ENCODE results near the gene PNLIPRP2.

PNLIPRP2 gene

DNA sequence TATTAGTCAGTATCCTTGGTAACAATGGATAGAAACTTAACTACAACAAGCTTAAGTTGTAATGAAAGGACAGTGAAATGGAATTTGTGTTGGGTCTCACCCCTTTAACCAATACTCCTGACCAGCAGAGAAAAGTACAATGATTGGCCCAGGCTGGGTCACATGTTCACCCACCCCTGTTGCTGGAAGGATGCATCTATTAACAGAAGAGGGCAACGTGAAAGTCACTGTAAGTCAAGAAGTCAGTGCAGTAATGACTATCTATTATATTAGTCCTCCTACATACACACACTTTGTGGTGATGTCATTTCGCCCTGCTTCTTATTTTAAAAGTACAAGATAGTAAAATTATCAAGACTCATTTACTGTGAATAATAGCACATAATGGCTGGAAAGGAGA, 16.2 kb downstream of the PNLIPRP2 start:
- intact Hi-C loops (cut with DNase I), result no loop called here
- DNase-seq, result peak in 26 of 42 donors; percentile 5 to 68 (median 23)

DNA sequence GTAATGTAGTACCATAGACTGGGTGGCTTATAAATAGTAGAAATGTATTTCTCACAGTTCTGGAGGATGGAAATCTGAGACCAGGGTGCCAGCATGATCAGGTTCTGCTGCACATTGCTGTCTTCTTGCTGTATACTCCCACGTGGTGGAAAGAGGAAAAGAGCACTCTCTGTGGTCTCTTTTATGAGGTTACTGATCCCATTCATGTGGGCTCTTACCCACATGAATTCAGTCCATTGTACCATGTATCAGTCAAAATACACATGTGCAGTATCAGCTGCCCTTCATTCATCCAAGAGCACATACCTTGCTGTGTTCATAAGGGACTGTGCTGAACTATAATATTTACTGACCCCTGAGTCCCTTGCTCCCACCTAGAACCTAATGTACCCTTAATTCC, 17.1 kb downstream of the PNLIPRP2 start:
- no peak for DNase-seq
- intact Hi-C loops (cut with DNase I), result no loop called here

DNA sequence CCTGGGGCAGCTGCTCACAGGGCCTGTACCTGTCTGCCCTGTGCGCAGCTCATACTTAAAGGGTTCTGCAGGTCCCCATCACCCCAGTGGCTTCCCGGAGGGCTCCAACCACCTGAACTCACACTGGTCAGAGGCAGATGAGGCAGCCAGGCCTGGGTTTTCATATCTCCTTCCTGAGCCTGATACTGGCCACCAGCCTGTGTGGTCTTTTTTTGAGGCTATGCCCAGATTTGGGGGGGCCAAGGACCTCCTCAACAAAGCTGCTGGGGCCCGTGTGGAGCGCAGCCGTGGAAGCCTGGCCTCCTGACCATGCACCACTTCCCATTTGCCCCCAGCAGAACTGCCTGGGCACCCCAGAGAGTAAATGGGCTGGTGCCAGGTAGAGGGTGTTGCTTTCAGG, 25.7 kb downstream of the PNLIPRP2 start:
- DNase-seq, result no peak
- intact Hi-C loops (cut with DNase I), result no loop called here

DNA sequence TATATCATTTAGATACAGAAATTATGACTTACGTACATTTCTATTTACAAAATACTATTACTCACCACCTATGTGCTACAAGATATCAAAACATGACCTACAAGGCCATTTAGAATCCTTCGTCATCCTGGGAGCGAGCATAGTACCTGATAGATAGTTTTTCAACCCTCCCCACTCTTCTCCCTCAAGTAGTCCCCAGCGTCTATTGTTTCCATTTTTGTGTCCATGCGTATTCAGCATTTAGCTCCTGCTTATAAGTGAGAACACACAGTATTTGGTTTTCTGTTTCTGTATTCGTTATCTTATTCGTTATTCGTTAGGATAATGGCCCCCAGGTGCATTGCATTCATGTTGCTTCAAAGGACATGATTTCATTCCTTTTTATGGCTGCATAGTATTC, 28.1 kb downstream of the PNLIPRP2 start:
- intact Hi-C loops (cut with DNase I), result no loop called here

DNA sequence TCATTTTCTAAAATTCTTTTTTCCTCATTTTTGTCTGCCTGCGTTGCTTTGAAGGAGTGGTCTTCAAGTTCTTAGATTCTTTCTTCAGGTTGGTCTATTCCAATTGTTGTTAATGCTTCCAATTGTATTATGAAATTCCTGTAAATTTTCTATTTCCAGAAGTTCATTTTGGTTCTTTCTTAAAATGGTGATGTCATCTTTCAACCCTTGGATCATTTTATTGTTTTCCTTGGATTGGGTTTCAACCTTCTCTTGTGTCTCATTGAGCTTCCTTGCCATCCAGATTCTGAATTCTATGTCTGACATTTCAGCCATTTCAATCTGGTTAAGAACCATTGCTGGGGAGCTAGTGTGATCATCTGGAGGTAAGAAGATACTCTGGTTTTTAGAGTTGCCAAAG, 33.1 kb downstream of the PNLIPRP2 start:
- intact Hi-C loops (cut with DNase I), result no loop called here
- no peak for DNase-seq

More for the DNA sequence above, 28.1 kb downstream of the PNLIPRP2 start:
- DNase-seq, result no peak

DNA sequence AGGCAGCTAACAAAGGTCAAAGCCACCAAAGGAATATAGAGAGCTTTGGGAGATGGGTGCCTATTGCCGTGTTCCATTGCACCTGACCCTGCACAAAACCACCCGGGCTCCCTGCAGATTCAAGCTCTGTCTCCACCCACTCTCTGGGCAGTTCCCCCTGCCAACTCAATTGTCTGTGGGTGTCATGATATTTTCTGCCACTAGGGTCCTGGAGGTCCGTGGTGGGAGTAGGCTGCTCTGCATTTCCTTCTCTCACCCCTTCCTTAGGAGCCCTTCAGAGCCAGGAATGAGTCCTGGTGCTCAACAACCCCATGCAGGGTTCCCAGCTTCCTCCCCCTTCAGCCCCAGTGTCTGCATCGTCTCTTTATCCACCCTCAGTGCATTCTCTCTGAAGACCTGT, 34.1 kb downstream of the PNLIPRP2 start:
- no peak for DNase-seq

DNA sequence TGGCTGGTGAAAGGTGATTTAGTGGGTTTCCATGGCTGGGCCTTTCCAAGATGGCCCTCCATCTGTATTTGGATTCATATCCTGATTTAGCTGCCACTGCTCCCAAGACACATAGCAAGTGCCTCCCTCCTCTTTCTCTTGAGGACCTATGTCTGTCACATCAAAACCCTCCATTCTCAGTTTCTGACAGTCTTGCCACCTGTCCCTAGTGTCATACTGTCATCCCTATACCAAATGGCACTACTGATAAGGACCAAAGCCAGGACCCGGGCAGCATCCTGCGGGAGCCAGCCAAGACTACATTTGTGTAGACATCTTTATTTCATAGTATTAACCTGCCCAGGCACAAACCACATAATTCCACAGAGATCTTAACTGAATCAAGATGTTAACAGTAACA, 34.8 kb downstream of the PNLIPRP2 start:
- intact Hi-C loops (cut with DNase I), result no loop called here
- DNase-seq, result no peak

More for the DNA sequence above, 34.1 kb downstream of the PNLIPRP2 start:
- intact Hi-C loops (cut with DNase I), result no loop called here

DNA sequence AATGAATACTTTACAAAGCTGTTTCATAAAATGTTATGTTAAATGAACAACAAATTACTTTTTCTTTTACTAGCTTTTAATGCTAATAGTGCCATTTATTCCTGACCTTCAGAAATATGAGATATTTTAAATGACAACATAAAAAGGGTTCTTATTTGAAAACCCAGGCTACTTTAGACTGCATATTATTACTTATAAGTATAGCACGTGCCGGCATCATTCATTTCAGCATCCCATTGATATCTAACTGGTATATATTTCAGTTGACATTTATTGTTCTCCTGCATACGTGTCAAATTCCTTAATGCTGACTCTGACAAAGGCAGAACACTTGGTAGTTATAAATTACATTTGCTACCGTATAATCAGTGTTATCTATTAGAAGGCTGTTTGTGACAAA, 35.3 kb downstream of the PNLIPRP2 start:
- intact Hi-C loops (cut with DNase I), result no loop called here

DNA sequence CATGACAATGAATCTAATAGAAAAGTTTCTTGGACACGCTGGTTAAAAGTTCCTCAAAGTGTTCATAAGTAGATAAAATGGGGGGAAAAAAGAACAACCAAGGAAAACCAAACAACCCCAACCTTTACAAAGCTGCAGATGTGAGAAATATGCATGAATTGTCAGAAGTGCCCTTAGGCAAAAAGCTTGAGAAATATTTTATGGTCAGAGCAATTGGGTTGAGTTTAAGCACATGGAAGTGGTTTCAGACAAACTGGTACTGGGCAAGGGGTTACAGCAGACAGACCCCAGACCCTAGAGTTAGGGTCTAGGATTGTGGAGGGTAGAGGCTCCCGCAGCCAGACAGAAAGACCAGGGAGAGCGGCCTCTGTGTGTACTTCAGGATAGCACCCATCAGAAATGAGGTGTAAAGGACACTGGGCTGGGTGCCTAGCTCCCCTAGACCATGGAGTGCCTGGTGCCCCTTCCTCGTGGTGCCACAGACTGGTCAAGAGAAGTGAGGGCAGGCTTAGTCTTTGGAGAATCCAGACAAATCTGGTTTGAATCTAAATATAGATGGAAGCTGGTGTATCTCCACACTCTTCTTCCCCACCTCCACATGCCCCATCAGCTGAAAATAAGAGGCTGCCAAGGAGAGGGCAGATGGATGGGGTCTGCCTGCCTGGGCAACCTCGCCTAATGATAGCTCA, 37.3 kb downstream of the PNLIPRP2 start:
- DNase-seq, result no peak
- intact Hi-C loops (cut with DNase I), result no loop called here

More for the DNA sequence above, 35.3 kb downstream of the PNLIPRP2 start:
- DNase-seq, result no peak

DNA sequence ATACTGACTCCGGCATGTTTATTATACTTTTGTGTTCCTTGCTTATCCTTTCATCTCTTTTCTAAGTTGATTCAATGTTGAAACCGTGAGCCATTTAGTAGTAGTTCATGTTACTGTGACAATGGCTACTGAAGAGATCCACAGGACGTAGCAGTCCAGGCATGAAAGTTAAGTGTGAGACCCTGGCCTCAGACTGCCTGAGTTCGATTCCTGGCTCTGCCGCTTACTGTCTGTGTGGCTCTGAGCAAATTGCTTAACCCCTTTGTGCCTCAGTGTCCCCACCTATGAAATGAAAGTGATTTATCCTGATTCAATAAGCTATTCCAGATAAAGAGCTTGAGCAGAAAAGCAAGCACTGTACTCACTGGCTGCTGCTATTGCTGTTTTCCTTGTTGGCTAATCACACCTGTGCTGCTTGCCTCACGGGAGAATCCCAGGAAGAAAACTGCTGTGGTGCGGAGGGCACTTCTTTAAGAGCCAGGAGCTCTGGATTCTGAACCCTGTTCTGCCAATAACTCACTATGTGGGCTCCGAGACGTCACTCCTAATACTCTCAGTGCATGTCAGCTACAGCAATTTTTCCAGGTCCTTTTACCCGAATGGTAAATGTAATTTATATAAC, 38.4 kb downstream of the PNLIPRP2 start:
- intact Hi-C loops (cut with DNase I), result no loop called here
- no peak for DNase-seq

DNA sequence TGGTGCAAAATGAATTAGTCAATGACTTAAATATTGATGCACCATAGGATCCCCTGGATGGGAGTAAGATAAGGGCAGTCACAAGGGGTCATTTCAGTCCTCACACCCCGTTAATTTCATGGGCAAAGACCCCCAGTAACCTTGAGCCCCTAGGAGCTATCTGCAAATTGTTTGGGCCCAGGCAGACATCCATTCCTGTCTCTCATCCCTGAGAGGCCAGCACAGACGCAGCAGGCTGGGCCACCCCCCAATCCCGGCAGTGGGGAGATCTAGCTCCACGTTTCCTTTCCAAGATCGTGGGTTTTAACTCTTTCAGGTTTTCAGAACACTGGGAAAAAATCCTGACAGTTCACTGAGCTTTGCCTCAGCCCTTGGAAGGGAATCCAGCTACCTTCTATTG, 40.1 kb downstream of the PNLIPRP2 start:
- intact Hi-C loops (cut with DNase I), result no loop called here
- no peak for DNase-seq

DNA sequence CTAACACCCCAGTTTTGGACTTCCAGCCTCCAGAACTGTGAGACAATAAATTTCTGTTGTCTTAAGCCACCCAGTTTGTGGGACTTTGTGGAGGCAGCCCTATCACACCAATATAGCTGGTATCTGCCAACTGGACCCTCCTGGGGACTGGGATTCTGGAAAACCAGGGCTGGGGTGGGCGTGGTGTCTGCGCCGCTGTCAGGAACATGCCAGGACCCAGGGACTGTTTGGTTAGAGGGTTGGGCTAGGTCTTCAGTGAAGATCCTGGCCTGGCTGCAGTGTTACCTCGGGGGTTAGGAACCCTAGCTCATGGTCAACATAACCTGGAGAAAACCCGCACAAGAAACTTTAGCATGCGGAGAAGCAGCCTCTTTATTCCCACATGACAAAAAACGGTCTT, 42.6 kb downstream of the PNLIPRP2 start:
- intact Hi-C loops (cut with DNase I), result no loop called here
- peak in 1 of 42 donors; percentile 33 for DNase-seq

DNA sequence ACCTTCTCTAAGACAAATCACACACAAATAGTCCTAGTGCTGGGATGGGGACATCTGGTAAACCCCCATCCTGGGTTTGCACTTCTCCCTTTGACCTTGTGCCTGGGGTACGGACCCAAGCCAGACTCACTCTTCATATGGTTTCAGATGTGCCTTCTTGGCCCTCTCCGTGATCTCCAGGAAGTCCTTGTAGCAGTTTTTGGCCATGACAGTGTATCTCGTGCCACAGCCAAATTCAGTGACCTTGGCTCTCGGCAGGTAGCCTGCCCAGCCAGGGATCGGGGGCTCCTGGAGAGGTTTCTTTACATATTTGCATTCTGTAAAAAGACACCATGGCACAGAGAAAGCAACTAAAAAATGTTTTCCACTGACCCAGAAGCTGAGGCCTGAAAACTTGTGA, 43.9 kb downstream of the PNLIPRP2 start:
- intact Hi-C loops (cut with DNase I), result no loop called here
- DNase-seq, result peak in 2 of 42 donors; percentile 16 to 29

DNA sequence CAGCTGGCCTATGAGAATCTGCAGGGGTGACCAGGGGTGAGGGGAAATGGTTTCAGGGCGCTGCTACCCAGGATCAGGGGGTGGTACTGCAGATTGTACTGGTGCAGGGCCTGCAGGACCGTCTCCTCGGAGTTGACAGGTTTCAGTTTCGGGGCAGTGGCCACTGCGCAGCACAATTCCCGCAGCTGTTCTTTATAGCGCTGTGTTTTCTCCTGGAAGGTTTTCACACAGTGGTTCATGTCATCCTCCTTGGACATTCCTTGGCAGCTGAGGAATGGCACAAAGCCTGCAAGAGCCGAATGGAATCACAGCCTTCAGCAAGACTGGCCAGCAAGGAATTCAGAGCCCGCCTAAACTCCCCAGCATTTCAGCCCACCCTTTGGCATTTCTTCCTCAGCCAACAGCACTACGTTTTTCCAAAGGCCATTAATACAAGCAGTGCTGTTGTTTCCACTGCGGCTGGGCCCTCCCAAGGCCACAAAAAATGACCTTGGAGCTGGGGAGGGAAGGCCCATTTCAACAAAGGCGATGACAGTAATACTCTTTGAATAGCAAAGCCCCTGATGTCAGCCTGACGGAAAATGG, 44.9 kb downstream of the PNLIPRP2 start:
- DNase-seq, result peak in 5 of 42 donors; percentile 12 to 44 (median 23)
- intact Hi-C loops (cut with DNase I), result no loop called here

DNA sequence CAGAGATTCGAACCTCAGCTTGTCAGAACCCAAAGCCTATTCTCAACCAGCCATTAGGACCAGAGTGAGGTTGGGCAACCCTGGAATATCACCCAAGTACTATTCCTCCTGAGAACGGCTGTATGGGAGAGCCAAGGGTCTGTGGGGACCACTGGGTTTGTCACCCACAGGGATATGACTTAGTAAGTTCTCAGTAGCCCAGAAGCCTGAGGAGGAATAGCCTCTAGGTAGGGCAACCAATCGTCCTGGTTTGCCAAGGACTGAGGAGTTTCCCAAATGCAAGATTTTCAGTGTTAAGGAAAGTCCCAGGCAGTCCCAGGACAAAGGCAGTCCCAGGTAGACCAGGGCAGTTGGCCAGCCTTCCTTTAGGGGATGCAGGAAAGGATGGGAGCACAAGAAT, 46.7 kb downstream of the PNLIPRP2 start:
- DNase-seq, result peak in 2 of 42 donors; percentile 12 to 16
- intact Hi-C loops (cut with DNase I), result no loop called here

DNA sequence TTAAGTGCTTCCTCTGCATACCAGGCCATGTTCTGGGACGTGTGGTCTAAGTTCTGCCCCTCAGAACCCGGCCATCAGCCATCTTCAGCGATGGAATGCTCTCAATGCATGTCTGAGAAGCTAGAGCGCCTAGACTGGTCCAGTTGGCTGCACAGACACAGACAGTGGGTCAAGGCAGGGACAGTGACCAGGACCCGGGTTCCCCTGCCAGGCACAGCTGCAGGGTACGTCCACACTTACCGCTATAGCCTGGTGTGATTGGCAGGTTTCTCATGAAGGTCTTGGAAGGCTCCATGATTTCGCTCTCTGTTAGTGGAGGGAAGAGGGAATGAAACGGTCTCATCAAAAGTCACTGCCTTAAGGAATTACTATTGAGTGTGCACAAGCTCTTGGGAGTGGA, 47.3 kb downstream of the PNLIPRP2 start:
- intact Hi-C loops (cut with DNase I), result no loop called here
- peak in 1 of 42 donors; percentile 7 for DNase-seq

DNA sequence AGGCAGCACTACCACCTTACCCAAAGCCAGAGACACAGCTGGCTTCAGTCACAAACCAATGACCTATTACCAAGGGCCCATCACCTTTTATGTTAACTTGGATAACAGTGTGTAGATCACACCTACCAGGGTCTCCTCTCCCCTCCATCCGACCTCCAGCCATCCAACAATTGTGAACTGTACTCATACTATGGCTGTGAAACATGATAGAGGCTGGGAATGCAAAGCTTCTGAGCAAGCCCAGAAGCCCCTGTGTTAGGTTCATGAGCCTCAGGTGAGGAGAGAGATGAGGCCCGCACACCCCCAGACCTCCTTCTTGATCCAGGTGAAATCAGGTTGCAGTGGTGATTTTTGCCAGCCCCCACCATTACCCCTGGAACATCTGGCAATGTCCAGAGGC, 47.7 kb downstream of the PNLIPRP2 start:
- intact Hi-C loops (cut with DNase I), result no loop called here
- peak in 2 of 42 donors; percentile 6 to 16 for DNase-seq

DNA sequence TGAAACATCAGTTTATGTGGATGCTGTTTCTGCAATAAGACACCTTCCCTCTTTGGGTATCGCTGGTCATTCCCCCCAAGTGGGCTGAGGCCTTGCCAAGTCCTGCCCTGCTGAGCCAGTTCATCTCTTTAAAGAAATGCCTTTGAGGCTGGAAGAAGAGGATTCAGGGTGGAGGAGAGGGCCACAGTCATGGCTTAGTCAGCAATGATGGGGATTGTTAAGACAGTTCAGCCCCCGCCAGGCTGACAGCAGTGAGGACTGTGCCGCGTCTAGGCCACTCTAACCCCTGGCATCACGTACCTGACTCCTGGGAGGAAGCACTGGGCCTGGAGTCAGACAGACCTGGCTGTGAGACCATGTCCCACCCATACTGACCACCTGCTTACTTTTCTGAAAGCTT, 48.3 kb downstream of the PNLIPRP2 start:
- intact Hi-C loops (cut with DNase I), result no loop called here
- DNase-seq, result peak in 2 of 42 donors; percentile 13 to 29

DNA sequence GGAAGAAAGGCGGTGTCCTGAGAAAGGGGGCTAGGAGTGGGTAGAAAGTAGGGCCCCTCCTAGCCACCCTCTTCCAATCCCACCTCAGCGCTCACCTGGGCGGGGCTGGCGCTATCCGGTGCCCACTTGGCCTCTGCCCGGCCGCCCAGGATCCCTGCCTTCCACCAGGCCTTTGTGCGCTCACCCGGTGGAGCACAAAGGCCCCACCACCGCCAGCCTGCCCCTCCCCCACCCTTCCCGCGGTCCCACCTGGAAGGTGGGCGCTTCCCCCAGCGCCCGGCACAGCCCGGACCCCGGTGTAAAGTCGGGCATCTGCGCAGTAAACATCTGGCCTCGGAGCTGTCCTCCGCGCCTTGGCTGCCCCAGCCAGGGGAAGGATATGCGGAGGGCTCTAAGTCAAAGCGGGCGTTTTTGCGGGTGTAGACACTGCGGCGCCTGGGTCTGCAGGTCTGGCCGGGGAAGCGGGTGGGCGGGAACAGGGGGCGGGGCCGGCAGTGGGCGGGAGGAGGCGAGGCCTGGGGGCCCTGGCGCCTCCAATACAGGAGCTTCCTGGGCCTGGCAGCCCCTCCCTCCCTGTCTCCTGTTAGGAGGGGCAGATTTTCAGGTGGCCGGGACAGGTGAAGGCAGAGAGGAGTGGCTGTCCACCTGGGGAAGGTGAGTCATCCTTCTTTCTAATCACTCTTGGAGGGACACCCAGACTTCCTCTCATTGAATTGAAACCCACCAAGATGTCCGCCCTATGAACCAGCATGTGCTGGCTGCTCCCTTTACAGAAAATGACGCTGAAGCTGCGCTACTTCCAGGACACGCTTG, 49.3 kb downstream of the PNLIPRP2 start:
- peak in 3 of 42 donors; percentile 24 to 41 (median 40) for DNase-seq
- intact Hi-C loops (cut with DNase I), result no loop called here

DNA sequence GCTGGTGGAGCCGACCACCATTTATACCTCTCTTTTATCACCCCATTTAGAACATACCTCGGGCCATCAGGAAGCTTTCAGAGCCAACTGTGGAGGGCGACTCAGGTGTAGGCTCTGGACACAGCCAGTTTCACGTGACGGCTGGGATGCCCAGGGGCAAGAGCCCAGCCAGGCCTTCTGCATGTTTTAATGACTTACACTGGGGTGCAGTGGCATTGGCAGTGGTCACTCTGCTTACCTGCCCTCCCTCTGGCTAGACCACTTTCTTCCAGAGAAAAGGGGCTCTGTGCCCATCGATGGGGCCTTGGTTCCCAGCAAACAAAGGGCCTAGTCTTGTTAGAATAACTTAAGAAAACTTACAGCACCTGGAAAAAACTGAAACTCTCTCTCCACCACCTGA, 50.0 kb downstream of the PNLIPRP2 start:
- DNase-seq, result peak in 1 of 42 donors; percentile 33
- intact Hi-C loops (cut with DNase I), result no loop called here

Measured in head of caudate nucleus (tissue), 42 donors.